B cell (primary cell): ENCODE data around the gene NEUROG3. TPM values are rescaled to one million over a fixed set of nuclear protein-coding genes. Genes with fewer than 3 reads are reported as not detected.

Experiments
- ATAC-seq: fragments of 200-7000 bp; cut with Tn5 transposase; one replicate; pipeline ENCODE4 v1.10.0; 2021; ENCODE audit warnings: low read depth, mild to moderate bottlenecking, moderate number of reproducible peaks, moderate library complexity
- CTCF ChIA-PET: fragments of 350-600 bp; sonication (Branson Sonifier 250); formaldehyde crosslinking; loops from one replicate; lab custom pipeline; 2021; ENCODE audit warnings: antibody characterized with exemption, inconsistent platforms; lab: Charles Lee
- POLR2A ChIA-PET: fragments of 350-600 bp; sonication (Branson Sonifier 250); formaldehyde crosslinking; loops from one replicate; lab custom pipeline; 2021; ENCODE audit warnings: antibody characterized with exemption; lab: Charles Lee
- DNase-seq: peaks from one replicate; pipeline ENCODE4 v3.0.0; 2013
- H2AFZ ChIP-seq: 2 replicates; pipeline ENCODE4 v1.6.1; 2012; ENCODE audit warnings: mild to moderate bottlenecking, low read depth, low read length; ENCODE audit not compliant: insufficient read depth, poor library complexity, severe bottlenecking
- H3K27ac ChIP-seq, 2 donors: 1 replicate in 1 of 2; 2 replicates in 1 of 2; pipeline ENCODE4 v1.5.1; 2012 to 2013; ENCODE audit warnings: low read length in 2 of 2, mild to moderate bottlenecking in 2 of 2, moderate library complexity in 1 of 2
- H3K27me3 ChIP-seq, 4 experiments: fragments of 200-600 bp in 1 of 4; sonication (generic) in 1 of 4; replicated peaks in 1 of 4; 1 replicate in 2 of 4; 2 replicates in 2 of 4; pipeline versions ENCODE4 v1.6.1 to v1.7.0; 2013 to 2016; ENCODE audit warnings: low read length in 3 of 4, mild to moderate bottlenecking in 2 of 4, mixed read lengths in 1 of 4, moderate library complexity in 1 of 4; ENCODE audit not compliant: insufficient read depth in 4 of 4, control insufficient read depth in 3 of 4; ENCODE audit errors: control extremely low read depth in 1 of 4
- H3K36me3 ChIP-seq, 2 experiments: replicated peaks in 1 of 2; 1 replicate in 1 of 2; 2 replicates in 1 of 2; pipeline versions ENCODE4 v1.6.1 to v1.7.1; 2013; ENCODE audit warnings: low read length in 1 of 2; ENCODE audit not compliant: insufficient read depth in 2 of 2, control insufficient read depth in 1 of 2; ENCODE audit errors: control extremely low read depth in 1 of 2, extremely low read depth in 1 of 2
- H3K4me1 ChIP-seq, 2 donors: fragments of 200-600 bp in 1 of 2; sonication (generic) in 1 of 2; 1 replicate in 1 of 2; 2 replicates in 1 of 2; pipeline versions ENCODE4 v1.5.1 to v1.6.1; 2013 to 2017; ENCODE audit warnings: low read length in 2 of 2; ENCODE audit not compliant: control insufficient read depth in 2 of 2, insufficient read depth in 2 of 2
- H3K4me2 ChIP-seq: replicated peaks from 2 replicates; pipeline ENCODE3; 2012; ENCODE audit warnings: mild to moderate bottlenecking, low read depth, low read length; ENCODE audit not compliant: poor library complexity, severe bottlenecking
- H3K4me3 ChIP-seq, 5 experiments: fragments of 200-600 bp in 1 of 5; sonication (generic) in 1 of 5; 1 replicate in 3 of 5; 2 replicates in 2 of 5; pipeline versions ENCODE4 v1.5.1 to v1.7.0; 2011 to 2016; ENCODE audit warnings: low read length in 4 of 5, mild to moderate bottlenecking in 4 of 5, low read depth in 2 of 5, control low read depth in 1 of 5, moderate library complexity in 1 of 5; ENCODE audit not compliant: insufficient read depth in 1 of 5; ENCODE audit errors: control extremely low read depth in 1 of 5, extremely low read depth in 1 of 5
- H3K79me2 ChIP-seq: fragments of 200-600 bp; sonication (generic); one replicate; pipeline ENCODE4 v1.6.0; 2016; ENCODE audit warnings: low read length; ENCODE audit not compliant: control insufficient read depth, insufficient read depth
- H3K9ac ChIP-seq: fragments of 200-600 bp; sonication (generic); 2 replicates; pipeline ENCODE4 v1.6.1; 2017; ENCODE audit warnings: mild to moderate bottlenecking, low read length, moderate library complexity
- H3K9me3 ChIP-seq, 3 donors: one replicate each; pipeline versions ENCODE4 v1.6.1 to v1.7.1; 2013; ENCODE audit warnings: low read length in 2 of 3; ENCODE audit not compliant: control insufficient read depth in 2 of 3, insufficient read depth in 1 of 3; ENCODE audit errors: control extremely low read depth in 1 of 3
- H4K20me1 ChIP-seq: 2 replicates; pipeline ENCODE4 v1.6.0; 2012; ENCODE audit warnings: mild to moderate bottlenecking, low read length; ENCODE audit not compliant: insufficient read depth, control insufficient read depth, poor library complexity, severe bottlenecking
- H3K27ac Mint-ChIP-seq: one replicate; pipeline ENCODE4 v1.8.0; 2021; ENCODE audit warnings: mixed read lengths
- H3K27me3 Mint-ChIP-seq: one replicate; pipeline ENCODE4 v1.8.0; 2021; ENCODE audit warnings: mixed read lengths
- H3K4me1 Mint-ChIP-seq: one replicate; pipeline ENCODE4 v1.8.0; 2021; ENCODE audit warnings: mixed read lengths
- H3K4me3 Mint-ChIP-seq: one replicate; pipeline ENCODE4 v1.8.0; 2021; ENCODE audit warnings: mixed read lengths
- H3K9me3 Mint-ChIP-seq: one replicate; pipeline ENCODE4 v1.8.0; 2022; ENCODE audit warnings: mixed read lengths; ENCODE audit not compliant: insufficient read depth
- EZH2 ChIP-seq: IDR thresholded peaks from 2 replicates; pipeline ENCODE4 v1.6.1; 2012; ENCODE audit warnings: borderline replicate concordance, low read depth, mild to moderate bottlenecking, moderate library complexity, low read length; ENCODE audit not compliant: insufficient read depth, poor library complexity, severe bottlenecking
- WGBS: methylation state at CpG from one replicate; pipeline ENCODE4 v1.1.5; 2013; ENCODE audit warnings: missing lambda C conversion rate; ENCODE audit not compliant: insufficient coverage; 5-methylcytosine and 5-hydroxymethylcytosine counted together
- intact Hi-C: fragments of 100-400 bp; cut with micrococcal nuclease; formaldehyde crosslinking; loops from one replicate; pipeline ENCODE4 v1.10.0; 2022
- polyA plus RNA-seq: library from polyadenylated mRNA; depleted of rRNA; stranded (reverse); fragments of >200 nt; gene quantifications from 2 replicates; pipeline ENCODE4 v1.2.3, GENCODE V29; 2012
- total RNA-seq, 2 donors: library from RNA; stranded (reverse); fragments of 120-200 nt in 1 of 2; gene quantifications; 1 replicate in 1 of 2; 2 replicates in 1 of 2; pipeline versions ENCODE4 v1.2.3 to v1.2.4, GENCODE V29; 2013 to 2022
- TF ChIP-seq, protein P1 (sequence below): fragments of 200-600 bp; IDR thresholded peaks from one replicate; pipeline ENCODE4 v1.8.0; 2022; ENCODE audit warnings: antibody characterized with exemption, mild to moderate bottlenecking

Gene NEUROG3
- total and polyA plus RNA-seq, 2 donors (not counting 1 experiment from before 2014, with no cell fraction given) = not detected

DNA sequence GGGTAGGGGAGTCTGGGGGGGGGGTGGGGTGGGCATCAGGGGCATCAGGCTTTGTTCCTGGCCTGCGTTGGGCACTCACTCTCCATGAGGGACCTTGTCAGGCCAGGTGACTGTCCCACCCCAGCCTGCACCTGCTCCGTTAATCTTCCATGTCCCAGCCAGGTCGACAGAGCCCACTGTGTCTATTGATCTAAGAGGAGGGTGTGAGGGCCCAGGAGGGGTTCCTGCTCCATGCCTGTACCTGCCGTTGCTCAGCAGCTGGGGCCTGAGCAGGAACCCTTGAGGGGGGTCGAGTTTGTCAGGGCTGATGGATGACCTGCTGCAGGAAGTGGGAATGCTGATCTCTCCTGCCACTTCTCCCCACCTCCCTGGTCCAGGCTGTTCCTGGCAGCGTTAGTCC is 18.6 kb downstream of the NEUROG3 start:
- H3K4me1 ChIP-seq = no peaks in the 10 kb centered on the region
- peaks cover 38% of the 10 kb centered on the region for H3K27me3 Mint-ChIP-seq
- CTCF ChIA-PET = no interaction called here
- H2AFZ ChIP-seq = no peak overlapping the region
- peaks cover 0 to 13% (median 0%) of the 10 kb centered on the region in 4 experiments for H3K27me3 ChIP-seq
- H4K20me1 ChIP-seq = no peaks in the 10 kb centered on the region
- ATAC-seq (no peak), DNase-seq (no peak)
- H3K4me3 Mint-ChIP-seq = no peak overlapping the region
- no peaks in the 10 kb centered on the region for H3K4me1 Mint-ChIP-seq
- no peak overlapping the region for H3K27ac Mint-ChIP-seq
- peaks cover 0 to 17% (median 14%) of the 10 kb centered on the region in 3 donors for H3K9me3 ChIP-seq
- intact Hi-C loops = no loop called here
- peaks cover 12% of the 10 kb centered on the region for H3K9me3 Mint-ChIP-seq
- no peak overlapping the region for H3K9ac ChIP-seq
- H3K27ac ChIP-seq = no peak overlapping the region
- no peak overlapping the region for H3K4me3 ChIP-seq
- TF ChIP-seq, protein P1, sequence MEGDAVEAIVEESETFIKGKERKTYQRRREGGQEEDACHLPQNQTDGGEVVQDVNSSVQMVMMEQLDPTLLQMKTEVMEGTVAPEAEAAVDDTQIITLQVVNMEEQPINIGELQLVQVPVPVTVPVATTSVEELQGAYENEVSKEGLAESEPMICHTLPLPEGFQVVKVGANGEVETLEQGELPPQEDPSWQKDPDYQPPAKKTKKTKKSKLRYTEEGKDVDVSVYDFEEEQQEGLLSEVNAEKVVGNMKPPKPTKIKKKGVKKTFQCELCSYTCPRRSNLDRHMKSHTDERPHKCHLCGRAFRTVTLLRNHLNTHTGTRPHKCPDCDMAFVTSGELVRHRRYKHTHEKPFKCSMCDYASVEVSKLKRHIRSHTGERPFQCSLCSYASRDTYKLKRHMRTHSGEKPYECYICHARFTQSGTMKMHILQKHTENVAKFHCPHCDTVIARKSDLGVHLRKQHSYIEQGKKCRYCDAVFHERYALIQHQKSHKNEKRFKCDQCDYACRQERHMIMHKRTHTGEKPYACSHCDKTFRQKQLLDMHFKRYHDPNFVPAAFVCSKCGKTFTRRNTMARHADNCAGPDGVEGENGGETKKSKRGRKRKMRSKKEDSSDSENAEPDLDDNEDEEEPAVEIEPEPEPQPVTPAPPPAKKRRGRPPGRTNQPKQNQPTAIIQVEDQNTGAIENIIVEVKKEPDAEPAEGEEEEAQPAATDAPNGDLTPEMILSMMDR = no peak
- TF ChIP-seq EZH2 = no peak
- H3K36me3 ChIP-seq = no peaks in the 10 kb centered on the region
- 78% methylated on average over 3 of the region's 6 CpGs for WGBS
- POLR2A ChIA-PET = no interaction called here
- no peaks in the 10 kb centered on the region for H3K79me2 ChIP-seq
- no peak overlapping the region for H3K4me2 ChIP-seq

DNA sequence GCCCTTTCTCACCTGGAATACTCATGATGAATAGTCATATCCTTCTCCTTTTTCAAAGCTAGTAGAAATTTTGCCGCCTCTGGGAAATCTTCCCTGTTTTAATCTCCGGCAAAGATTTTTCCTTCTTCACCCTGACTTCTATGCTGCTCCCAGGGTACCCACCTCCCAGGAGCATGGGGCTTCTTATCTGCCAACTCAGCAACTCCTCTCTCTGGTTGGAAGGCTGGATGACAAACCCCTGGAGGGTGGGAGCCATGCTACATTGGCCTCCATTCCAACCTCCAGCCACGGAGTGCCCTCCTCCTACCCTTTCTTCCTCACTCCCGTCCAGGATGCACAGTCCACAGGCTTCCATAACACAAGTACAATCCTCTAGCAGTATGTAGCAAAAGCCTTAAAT is 19.9 kb downstream of the NEUROG3 start:
- H2AFZ ChIP-seq = no peak overlapping the region
- 86% methylated on average over 4 of the region's 4 CpGs for WGBS
- Mint-ChIP-seq H3K4me1 (no peaks in the 10 kb centered on the region), H3K9me3 (peaks cover 15% of the 10 kb centered on the region), H3K27ac (no peak overlapping the region), H3K4me3 (no peak overlapping the region), H3K27me3 (peaks cover 38% of the 10 kb centered on the region)
- ChIA-PET POLR2A (no interaction called here), CTCF (no interaction called here)
- no peak for ATAC-seq
- intact Hi-C loops = no loop called here
- H3K4me3 ChIP-seq = no peak overlapping the region
- TF ChIP-seq EZH2 = no peak
- TF ChIP-seq, protein P1 = no peak
- H3K4me2 ChIP-seq = no peak overlapping the region
- peaks cover 0 to 26% (median 16%) of the 10 kb centered on the region in 3 donors for H3K9me3 ChIP-seq
- H4K20me1 ChIP-seq = no peaks in the 10 kb centered on the region
- H3K36me3 ChIP-seq = no peaks in the 10 kb centered on the region
- peaks cover 0 to 13% (median 0%) of the 10 kb centered on the region in 4 experiments for H3K27me3 ChIP-seq
- no peak overlapping the region for H3K9ac ChIP-seq
- no peaks in the 10 kb centered on the region for H3K4me1 ChIP-seq
- DNase-seq = no peak
- no peaks in the 10 kb centered on the region for H3K79me2 ChIP-seq
- no peak overlapping the region for H3K27ac ChIP-seq
